ENCODE measurements around the gene LDB2. TPM values are rescaled to one million over a fixed set of nuclear protein-coding genes. Genes with fewer than 3 reads are reported as not detected.
"Not testable (repeated sequence)": the region's sequence is repeated elsewhere in the genome, so short reads cannot be mapped to it uniquely, and the experiment has no call there.

LDB2 gene
- total RNA-seq, 1 experiment from 2014 or later = 0.24 TPM

- no peak for DNase-seq (ENCODE audit: low read depth)
These were observed 352.8 kb downstream of the LDB2 start for GRCh38 chr4:16545656-16546055.

- no peak for DNase-seq (ENCODE audit: low read depth)
These were observed 353.6 kb downstream of the LDB2 start for GRCh38 chr4:16544869-16545268.

- DNase-seq (ENCODE audit: low read depth) = no peak
These were observed 354.2 kb downstream of the LDB2 start for GRCh38 chr4:16544251-16544721.

- no peak for DNase-seq (ENCODE audit: low read depth)
These were observed 360.5 kb downstream of the LDB2 start for GRCh38 chr4:16537926-16538325.

GRCh38 chr4:16532240-16532970 is 366.0 kb downstream of the LDB2 start:
- DNase-seq (ENCODE audit: low read depth) = peak; percentile 48

- no peak for DNase-seq (ENCODE audit: low read depth)
These were observed 367.5 kb downstream of the LDB2 start for GRCh38 chr4:16530688-16531635.

GRCh38 chr4:16524911-16525554 is 373.4 kb downstream of the LDB2 start:
- DNase-seq (ENCODE audit: low read depth) = no peak

GRCh38 chr4:16524406-16524805 is 374.0 kb downstream of the LDB2 start:
- DNase-seq (ENCODE audit: low read depth) = no peak

DNA sequence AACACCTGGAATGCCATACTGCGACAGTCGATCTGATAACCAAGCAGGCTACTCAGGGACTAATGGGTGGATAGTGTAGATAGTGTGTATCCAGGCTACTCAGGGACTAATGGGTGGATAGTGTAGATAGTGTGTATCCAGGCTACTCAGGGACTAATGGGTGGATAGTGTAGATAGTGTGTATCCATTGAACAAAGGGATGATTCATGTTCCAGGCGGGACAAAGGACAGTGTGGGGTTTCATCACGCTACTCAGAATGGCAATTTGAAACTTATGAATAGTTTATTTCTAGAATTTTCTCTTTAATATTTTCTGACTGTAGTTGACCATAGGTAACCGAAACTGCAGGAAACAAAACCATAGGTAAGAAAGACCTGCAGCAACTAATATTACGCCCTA is 374.9 kb downstream of the LDB2 start:
- not testable (repeated sequence) for DNase-seq (ENCODE audit: low read depth)

DNA sequence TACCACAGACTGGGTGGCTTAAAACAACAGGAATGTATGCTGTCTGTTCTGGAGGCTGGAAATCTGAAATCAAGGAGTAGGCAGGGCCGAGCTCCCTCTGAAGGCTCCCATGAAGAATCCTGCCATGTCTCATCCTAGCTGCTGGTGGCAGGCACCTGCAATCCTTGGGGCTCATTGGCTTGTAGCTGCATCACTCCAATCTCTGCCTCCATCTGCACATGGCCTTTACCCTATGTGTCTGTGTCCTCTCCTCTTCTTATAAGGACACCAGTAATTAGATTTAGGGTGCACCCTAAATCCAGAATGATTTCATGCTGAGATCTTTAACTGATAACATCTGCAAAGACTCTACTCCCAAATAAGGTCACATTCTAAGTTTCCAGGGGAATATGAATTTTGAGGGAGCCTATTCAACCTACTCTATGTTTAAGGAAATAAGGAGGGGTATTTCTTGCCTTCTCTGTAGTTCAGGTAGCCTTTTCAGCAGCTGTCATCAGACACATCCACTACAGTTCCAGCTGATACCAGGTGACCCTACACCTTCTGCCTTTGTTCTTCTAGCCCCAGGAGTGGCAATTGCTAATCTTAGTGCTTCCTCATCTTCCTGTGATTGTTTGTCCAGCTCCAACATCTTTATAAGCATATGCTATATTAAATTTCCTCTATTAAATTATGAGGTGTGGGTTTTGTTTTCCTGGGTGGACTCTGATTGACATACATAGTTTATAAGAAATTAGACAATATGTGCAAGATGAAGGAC is 377.1 kb downstream of the LDB2 start:
- no peak for DNase-seq (ENCODE audit: low read depth)

DNA sequence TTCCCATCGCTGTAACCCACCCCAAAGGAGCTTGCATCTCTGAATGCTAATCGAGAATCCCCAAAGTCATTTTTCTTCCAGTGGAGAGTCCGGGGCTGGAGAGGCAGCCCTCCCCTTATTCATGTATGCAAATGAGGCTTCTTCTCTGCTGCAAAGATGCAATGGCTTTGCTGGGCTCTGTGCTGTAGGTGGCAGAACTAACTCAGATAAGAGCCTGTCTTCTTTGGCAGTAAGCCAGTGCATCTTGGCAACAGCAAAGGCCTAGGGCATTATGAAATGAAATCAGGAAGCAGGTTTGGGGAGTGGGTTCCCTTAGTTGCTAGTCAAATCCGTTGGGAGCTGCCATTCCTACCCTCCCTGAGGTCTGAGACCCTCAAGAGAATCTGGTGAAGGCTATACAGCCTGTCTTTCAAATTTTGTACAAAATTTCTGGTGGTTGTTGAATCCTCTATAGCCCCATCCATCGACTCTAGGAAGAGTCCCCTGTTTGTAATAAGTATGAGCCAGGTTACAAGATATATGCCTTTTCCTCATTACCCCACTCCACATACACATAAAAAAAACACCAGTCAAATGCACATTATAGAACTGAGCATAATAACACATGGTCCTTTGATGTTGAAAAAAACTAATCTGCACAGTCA is 381.5 kb downstream of the LDB2 start:
- peak; percentile 27 for DNase-seq (ENCODE audit: low read depth)

DNA sequence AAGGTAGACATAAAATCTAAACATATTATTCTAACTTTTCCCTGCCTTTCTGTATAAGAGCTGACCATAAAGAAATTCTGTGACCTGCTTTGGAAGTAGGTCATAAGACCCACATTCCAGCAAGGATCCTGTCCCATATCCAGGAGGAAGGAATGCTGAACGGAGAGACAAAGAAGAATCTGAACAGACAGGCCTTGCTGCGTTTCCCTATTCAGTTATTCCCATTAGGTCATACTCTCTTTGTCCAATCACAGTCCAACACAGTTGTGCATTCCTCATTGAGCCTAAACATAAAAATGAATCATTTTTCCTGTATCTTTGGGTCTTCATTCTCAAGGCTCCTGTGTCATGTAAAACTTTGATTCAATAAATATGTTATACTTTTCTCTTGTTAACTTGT is 384.6 kb downstream of the LDB2 start:
- DNase-seq (ENCODE audit: low read depth) = no peak

DNA sequence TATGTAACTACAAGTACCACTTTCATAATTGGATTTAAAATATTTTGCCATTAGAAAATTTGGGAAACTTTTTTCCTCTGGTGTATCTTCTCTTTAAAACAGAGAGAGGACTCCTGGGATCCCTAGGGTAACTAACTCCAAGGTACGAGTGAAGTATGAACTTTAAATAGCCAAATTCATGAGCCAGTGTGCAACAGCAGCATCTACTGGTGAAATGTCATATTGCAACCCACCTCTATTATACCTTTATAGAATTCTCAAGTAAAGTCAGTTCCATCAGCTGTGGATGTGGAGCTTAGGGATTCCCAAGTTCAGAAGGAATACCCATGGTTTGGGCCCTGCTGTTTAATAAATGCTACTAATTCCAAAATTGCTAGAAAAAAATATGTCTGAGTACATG is 389.5 kb downstream of the LDB2 start:
- no peak for DNase-seq (ENCODE audit: low read depth)

DNA sequence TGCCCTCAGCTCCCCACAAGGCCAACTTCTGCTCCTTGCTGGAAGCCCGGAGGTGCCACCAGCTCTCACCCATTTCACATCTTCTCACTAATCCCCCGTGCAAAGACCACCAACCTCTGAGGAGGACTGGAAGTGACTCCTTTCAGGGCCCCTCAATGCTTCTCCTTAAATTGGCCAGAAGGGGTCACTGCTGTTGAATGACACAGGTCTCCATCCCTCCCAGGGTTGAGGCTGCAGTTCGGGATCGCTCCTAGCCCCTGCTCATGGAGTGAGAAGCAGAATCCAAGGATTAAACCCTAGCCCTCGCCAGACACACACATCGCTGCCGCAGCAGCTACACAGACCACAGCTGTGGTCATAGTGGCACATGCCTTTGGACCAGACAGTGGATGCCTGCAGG is 392.7 kb downstream of the LDB2 start:
- DNase-seq (ENCODE audit: low read depth) = no peak

- DNase-seq (ENCODE audit: low read depth) = no peak
These were observed 393.2 kb downstream of the LDB2 start for GRCh38 chr4:16505267-16505666.

GRCh38 chr4:16503421-16504100 is 394.9 kb downstream of the LDB2 start:
- DNase-seq (ENCODE audit: low read depth) = no peak

DNA sequence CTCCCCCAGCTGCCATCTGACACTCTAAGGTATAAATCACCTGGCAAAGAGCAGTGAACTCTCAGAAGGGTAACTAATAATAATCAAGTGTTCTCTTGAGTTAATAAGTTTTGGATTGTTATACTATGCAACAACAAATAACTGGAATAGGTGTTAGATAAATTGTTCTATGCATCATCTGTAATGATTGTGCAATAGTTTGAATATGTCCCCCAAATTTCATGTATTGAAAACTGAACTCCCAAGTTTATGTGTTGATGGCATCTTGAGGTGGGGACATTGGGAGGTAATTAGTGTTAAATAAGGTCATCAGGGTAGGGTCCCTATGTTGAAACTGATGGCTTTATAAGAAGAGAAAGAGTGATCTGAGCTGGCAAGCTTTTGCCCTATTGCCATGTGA is 399.5 kb downstream of the LDB2 start:
- no peak for DNase-seq (ENCODE audit: low read depth)

GRCh38 chr4:16496501-16496900 is 401.9 kb downstream of the LDB2 start:
- peak; percentile 49 for DNase-seq (ENCODE audit: low read depth)

DNA sequence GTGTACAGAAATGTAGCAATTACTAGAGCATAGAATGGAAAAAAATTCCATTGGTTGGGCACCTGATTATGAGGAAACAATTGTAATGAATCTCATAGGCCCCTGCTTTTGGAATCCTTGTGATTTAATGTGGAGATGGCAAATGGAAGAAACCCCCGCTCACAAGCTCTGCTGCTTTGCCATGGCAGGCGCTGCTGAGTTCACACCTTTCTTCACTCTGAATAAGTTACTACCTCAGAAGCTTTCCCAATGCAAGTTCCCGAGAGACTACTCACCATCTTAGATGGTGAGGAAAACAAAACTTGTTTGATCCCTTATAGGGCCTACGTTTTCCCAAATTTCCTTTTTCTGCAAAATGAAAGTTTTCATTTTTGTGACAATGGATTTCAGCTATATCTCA is 405.6 kb downstream of the LDB2 start:
- DNase-seq (ENCODE audit: low read depth) = no peak

- DNase-seq (ENCODE audit: low read depth) = no peak
These were observed 409.2 kb downstream of the LDB2 start for GRCh38 chr4:16489226-16489625.
